Spleen (tissue), 11 donors: Measurements from ENCODE around the gene DHRS1. TPM values are rescaled to one million over a fixed set of nuclear protein-coding genes. Genes with fewer than 3 reads are reported as not detected.

Source experiments
- DNase-seq: peaks from one replicate; pipeline ENCODE4 v3.0.0-alpha.2; 2020
- H3K27ac ChIP-seq, 8 donors: fragments of 200-600 bp; sonication (generic) in 7 of 8; 1 replicate in 4 of 8; 2 replicates in 4 of 8; pipeline versions ENCODE4 v1.5.0 to v1.8.0; 2016 to 2021; ENCODE audit warnings: inconsistent platforms in 4 of 8, mild to moderate bottlenecking in 4 of 8, moderate library complexity in 1 of 8
- H3K27me3 ChIP-seq, 7 donors: fragments of 200-600 bp; sonication (generic) in 6 of 7; replicated peaks in 1 of 7; 1 replicate in 4 of 7; 2 replicates in 3 of 7; pipeline versions ENCODE4 v1.5.0 to v1.8.0; 2016 to 2021; ENCODE audit warnings: inconsistent platforms in 3 of 7, mild to moderate bottlenecking in 1 of 7
- H3K36me3 ChIP-seq, 6 donors: fragments of 200-600 bp; sonication (generic) in 5 of 6; 1 replicate in 4 of 6; 2 replicates in 2 of 6; pipeline versions ENCODE4 v1.5.0 to v1.8.0; 2016 to 2021; ENCODE audit warnings: inconsistent platforms in 2 of 6
- H3K4me1 ChIP-seq, 6 donors: fragments of 200-600 bp; sonication (generic) in 5 of 6; 1 replicate in 3 of 6; 2 replicates in 3 of 6; pipeline versions ENCODE4 v1.5.0 to v1.8.0; 2016 to 2021; ENCODE audit warnings: inconsistent platforms in 3 of 6
- H3K4me3 ChIP-seq, 8 donors: fragments of 200-600 bp; sonication (generic) in 7 of 8; 1 replicate in 4 of 8; 2 replicates in 4 of 8; pipeline versions ENCODE4 v1.5.0 to v1.8.0; 2016 to 2021; ENCODE audit warnings: inconsistent platforms in 4 of 8, mild to moderate bottlenecking in 4 of 8, moderate library complexity in 2 of 8
- H3K9me3 ChIP-seq, 8 donors: fragments of 200-600 bp; sonication (generic) in 7 of 8; 1 replicate in 4 of 8; 2 replicates in 4 of 8; pipeline versions ENCODE4 v1.5.0 to v1.8.0; 2016 to 2021; ENCODE audit warnings: inconsistent platforms in 4 of 8
- POLR2A ChIP-seq, 3 donors: fragments of 450-650 bp; IDR thresholded peaks; one replicate each; pipeline ENCODE4 v1.5.1; 2017; ENCODE audit warnings: antibody characterized with exemption in 3 of 3, mild to moderate bottlenecking in 1 of 3
- POLR2AphosphoS5 ChIP-seq, 3 donors: sonication (generic); formaldehyde crosslinking; IDR thresholded peaks; one replicate each; pipeline ENCODE4 v1.5.1; 2017; ENCODE audit warnings: antibody characterized with exemption in 3 of 3
- WGBS, 5 donors: extraction: QIAGEN DNeasy Blood & Tissue Kit in 3 of 5; methylation state at CpG; one replicate each; pipeline versions ENCODE4 v1.1.5 to v1.1.7; 2013 to 2018; 5-methylcytosine and 5-hydroxymethylcytosine counted together
- intact Hi-C: fragments of 100-400 bp; cut with DNase I; formaldehyde crosslinking; loops from one replicate; pipeline ENCODE4 v1.15.0; 2023; ENCODE audit warnings: low total_unique reads
- polyA plus RNA-seq, 3 donors: library from polyadenylated mRNA; stranded (reverse); fragments of 200-250 nt; gene quantifications; one replicate each; pipeline ENCODE4 v1.2.1, GENCODE V29; 2013
- total RNA-seq, 7 donors: library from RNA; depleted of rRNA in 3 of 7; stranded (reverse); fragments of >200 nt in 3 of 7; fragmentation: NEBNext Ultra II Directional in 4 of 7; extraction: Animal tissue kit (Norgen Biotek cat#: 25700) in 4 of 7; gene quantifications; one replicate each; pipeline versions ENCODE4 v1.1.0 to v1.2.1, GENCODE V29; 2016 to 2021
- TF ChIP-seq, protein P1 (sequence below), 11 experiments: fragments of 200-600 bp in 7 of 11; fragments of 450-650 bp in 4 of 11; sonication (generic) in 4 of 11; IDR thresholded peaks in 8 of 11; conservative IDR thresholded peaks in 3 of 11; 1 replicate in 7 of 11; 2 replicates in 4 of 11; pipeline versions ENCODE4 v1.4.0 to v1.8.0; 2016 to 2021; ENCODE audit warnings: antibody characterized with exemption in 11 of 11, inconsistent platforms in 4 of 11, mild to moderate bottlenecking in 1 of 11
- donor health status: healthy with polysubstance abuse.
- donor health status: DM: no; HTN: no; CAD: no; lungs with moderate emphysema.
- donor health status: DM: no; HTN: no; CAD: no.
- donor health status: Bipolar disorder and iron deficiency.
- donor health status: healthy.
- donor health status: DM: no; HTN: no; CAD: no.
- donor health status: DM: yes; HTN: yes; CAD: no.

DHRS1 gene
- total and polyA plus RNA-seq, 10 donors = 22.0 to 56.1 (median 33.1) TPM

DNA sequence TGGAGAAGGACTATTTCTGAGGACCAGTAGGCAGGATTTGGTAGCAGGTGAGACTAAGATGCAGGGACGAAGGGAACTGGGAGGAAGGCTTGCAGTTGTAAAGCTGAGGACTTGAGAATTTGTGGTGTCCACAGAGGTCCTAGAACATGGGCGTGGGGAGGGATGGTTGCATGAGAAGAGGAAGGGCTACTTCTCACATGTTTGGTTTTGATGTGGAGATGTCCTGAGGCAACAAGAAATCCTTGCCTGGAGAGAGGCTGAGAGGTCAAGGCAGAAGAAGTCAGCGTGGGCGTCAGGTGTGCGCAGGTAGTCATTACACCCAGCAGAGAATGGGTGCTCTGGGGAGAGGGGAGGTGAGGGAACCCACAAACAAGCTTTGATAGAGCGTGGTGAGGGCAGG is 22.5 kb downstream of the DHRS1 start:
- Histone ChIP-seq H3K36me3 (no peaks in the 10 kb centered on the region), H3K27ac (peak overlapping the region; percentile 53 to 100 (median 84)), H3K9me3 (no peaks in the 10 kb centered on the region), H3K4me3 (peak overlapping the region in 1 of 8 donors; percentile 46), H3K4me1 (peaks cover 17 to 100% (median 89%) of the 10 kb centered on the region in 6 donors), H3K27me3 (no peaks in the 10 kb centered on the region)
- no peak for TF ChIP-seq POLR2A (IDR thresholded peaks at IDR 0.05)
- TF ChIP-seq, protein P1, sequence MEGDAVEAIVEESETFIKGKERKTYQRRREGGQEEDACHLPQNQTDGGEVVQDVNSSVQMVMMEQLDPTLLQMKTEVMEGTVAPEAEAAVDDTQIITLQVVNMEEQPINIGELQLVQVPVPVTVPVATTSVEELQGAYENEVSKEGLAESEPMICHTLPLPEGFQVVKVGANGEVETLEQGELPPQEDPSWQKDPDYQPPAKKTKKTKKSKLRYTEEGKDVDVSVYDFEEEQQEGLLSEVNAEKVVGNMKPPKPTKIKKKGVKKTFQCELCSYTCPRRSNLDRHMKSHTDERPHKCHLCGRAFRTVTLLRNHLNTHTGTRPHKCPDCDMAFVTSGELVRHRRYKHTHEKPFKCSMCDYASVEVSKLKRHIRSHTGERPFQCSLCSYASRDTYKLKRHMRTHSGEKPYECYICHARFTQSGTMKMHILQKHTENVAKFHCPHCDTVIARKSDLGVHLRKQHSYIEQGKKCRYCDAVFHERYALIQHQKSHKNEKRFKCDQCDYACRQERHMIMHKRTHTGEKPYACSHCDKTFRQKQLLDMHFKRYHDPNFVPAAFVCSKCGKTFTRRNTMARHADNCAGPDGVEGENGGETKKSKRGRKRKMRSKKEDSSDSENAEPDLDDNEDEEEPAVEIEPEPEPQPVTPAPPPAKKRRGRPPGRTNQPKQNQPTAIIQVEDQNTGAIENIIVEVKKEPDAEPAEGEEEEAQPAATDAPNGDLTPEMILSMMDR (IDR thresholded peaks at IDR 0.05 in 8 of 11, conservative IDR thresholded peaks at IDR 0.05 in 3 of 11) = no peak
- no peak for TF ChIP-seq POLR2AphosphoS5 (IDR thresholded peaks at IDR 0.05)
- intact Hi-C loops = no loop called here
- peak; percentile 66 for DNase-seq
- WGBS, 5 donors = 84 to 94% (median 87%) methylated on average over 6 of the region's 6 CpGs

DNA sequence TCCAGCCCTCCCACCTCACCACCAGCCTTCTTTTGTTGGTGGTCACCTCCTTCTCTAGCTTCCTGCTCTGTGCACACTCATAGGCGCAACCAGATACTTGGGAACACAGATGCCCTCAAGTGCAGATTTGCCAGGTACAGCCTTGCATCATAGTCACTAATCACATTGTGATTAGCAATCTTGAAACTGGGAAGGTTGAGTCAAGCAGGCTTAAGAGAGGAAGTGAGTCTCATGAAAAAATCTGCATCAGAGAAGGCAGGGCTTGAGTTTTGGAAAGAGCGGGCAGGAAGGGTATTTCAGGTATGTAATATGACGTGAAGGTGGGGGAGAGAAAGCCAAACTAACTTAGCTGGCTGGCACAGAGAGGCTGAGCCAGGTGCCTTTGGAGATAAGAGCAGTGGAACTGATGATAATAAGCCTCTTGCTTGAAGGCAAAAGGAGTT is 25.5 kb downstream of the DHRS1 start:
- whole genome bisulfite sequencing, 5 donors = 33 to 67% (median 39%) methylated on average over 3 of the region's 3 CpGs
- H3K27me3 ChIP-seq = no peaks in the 10 kb centered on the region
- intact Hi-C loops = no loop called here
- peaks cover 0 to 11% (median 4%) of the 10 kb centered on the region in 6 donors for H3K36me3 ChIP-seq
- peaks cover 16 to 95% (median 78%) of the 10 kb centered on the region in 6 donors for H3K4me1 ChIP-seq
- no peaks in the 10 kb centered on the region for H3K9me3 ChIP-seq
- TF ChIP-seq POLR2AphosphoS5 (IDR thresholded peaks at IDR 0.05) = peak in 1 of 3 donors; percentile 65
- TF ChIP-seq, protein P1 (IDR thresholded peaks at IDR 0.05 in 8 of 11, conservative IDR thresholded peaks at IDR 0.05 in 3 of 11) = no peak
- no peak overlapping the region for H3K4me3 ChIP-seq
- no peak for DNase-seq
- H3K27ac ChIP-seq = peak overlapping the region in 7 of 8 donors; percentile 58 to 100 (median 95)

DNA sequence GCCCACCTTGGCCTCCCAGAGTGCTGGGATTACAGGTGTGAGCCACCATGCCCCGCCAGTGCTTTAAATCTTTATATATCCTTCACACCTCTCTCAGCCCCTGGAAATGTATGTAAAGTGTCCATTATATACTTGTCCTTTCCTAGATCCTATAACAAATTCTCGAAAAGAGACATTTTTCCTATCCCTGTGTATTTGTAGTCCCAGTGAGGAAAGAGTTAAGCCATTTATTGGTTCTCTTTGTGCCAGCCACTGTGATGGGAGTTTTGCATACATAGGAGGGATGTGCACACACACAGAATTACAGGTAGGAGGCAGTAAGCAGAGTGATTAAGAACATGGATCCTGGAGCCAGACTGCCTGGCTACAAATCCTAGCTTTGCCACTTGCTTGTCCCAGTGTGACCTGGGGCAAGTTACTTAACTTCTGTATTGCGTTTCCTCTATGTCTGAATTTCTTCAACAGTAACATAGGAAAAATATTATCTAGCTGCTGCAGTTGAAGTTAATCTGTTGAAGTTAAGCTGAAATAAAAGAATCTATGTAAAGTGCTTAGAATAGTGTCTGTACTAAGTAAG is 26.1 kb downstream of the DHRS1 start:
- Histone ChIP-seq H3K4me1 (peaks cover 14 to 89% (median 71%) of the 10 kb centered on the region in 6 donors), H3K27ac (peak overlapping the region in 7 of 8 donors; percentile 58 to 100 (median 95)), H3K4me3 (no peak overlapping the region), H3K9me3 (no peaks in the 10 kb centered on the region), H3K27me3 (no peaks in the 10 kb centered on the region), H3K36me3 (peaks cover 0 to 17% (median 10%) of the 10 kb centered on the region in 6 donors)
- DNase-seq = no peak
- intact Hi-C loops = no loop called here
- WGBS, 5 donors = 52 to 85% (median 74%) methylated on average over 3 of the region's 3 CpGs
- TF ChIP-seq, protein P1 (IDR thresholded peaks at IDR 0.05 in 8 of 11, conservative IDR thresholded peaks at IDR 0.05 in 3 of 11) = no peak
- TF ChIP-seq POLR2AphosphoS5 (IDR thresholded peaks at IDR 0.05) (no peak), POLR2A (IDR thresholded peaks at IDR 0.05) (no peak)

DNA sequence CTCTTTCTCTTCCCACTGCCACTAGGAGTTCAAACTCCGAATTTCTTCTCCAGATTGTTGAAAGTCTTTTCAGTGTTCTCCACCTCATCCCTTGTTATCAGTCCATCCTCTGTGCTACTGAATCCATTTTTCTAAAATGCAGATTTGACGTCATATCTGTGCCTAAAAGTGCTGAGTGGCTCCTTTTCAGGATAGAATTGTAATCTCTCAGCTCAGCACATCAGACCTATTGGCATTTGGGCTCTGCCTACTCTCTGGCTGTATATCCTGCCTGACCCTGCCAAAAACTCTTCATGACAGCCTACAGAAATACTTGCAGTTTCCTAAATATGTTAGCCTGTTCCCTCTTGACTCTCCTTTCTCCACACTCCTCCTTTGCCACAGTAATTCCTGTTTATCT is 27.1 kb downstream of the DHRS1 start:
- Histone ChIP-seq H3K27ac (peak overlapping the region; percentile 87 to 100 (median 99)), H3K27me3 (no peaks in the 10 kb centered on the region), H3K4me3 (no peak overlapping the region), H3K4me1 (peaks cover 11 to 79% (median 61%) of the 10 kb centered on the region in 6 donors), H3K9me3 (no peaks in the 10 kb centered on the region), H3K36me3 (peaks cover 0 to 28% (median 20%) of the 10 kb centered on the region in 6 donors)
- no peak for DNase-seq
- 86 to 95% (median 91%) methylated on average over 2 of the region's 2 CpGs for WGBS, 5 donors
- TF ChIP-seq POLR2A (IDR thresholded peaks at IDR 0.05) = no peak
- TF ChIP-seq POLR2AphosphoS5 (IDR thresholded peaks at IDR 0.05) = no peak
- TF ChIP-seq, protein P1 (IDR thresholded peaks at IDR 0.05 in 8 of 11, conservative IDR thresholded peaks at IDR 0.05 in 3 of 11) = no peak
- intact Hi-C loops = no loop called here
